Measurements from ENCODE around the gene TMEM168. TPM values are rescaled to one million over a fixed set of nuclear protein-coding genes. Genes with fewer than 3 reads are reported as not detected.
"Not testable (repeated sequence)": the region's sequence is repeated elsewhere in the genome, so short reads cannot be mapped to it uniquely, and the experiment has no call there.

Gene TMEM168
- total and polyA plus RNA-seq, 2 of the 13 experiments (the other 11 are each of a cell fraction or from before 2014, with no cell fraction given), result 8.7 to 15.7 TPM

- not testable (repeated sequence) for H3K36me3 ChIP-seq (replicated peaks in 1 of 2; ENCODE audit: control insufficient read depth in 1 of 2, insufficient read depth in 2 of 2, low read length in 2 of 2)
Measured at GRCh38 chr7:112835928-112836327, 45.7 kb upstream of the TMEM168 start.

GRCh38 chr7:112833082-112833481 is 42.9 kb upstream of the TMEM168 start:
- no TSS peak for BruUV-seq (replicated peaks)
- POLR2A ChIA-PET, result no interaction called here
- FAIRE-seq (no peak), ATAC-seq (no peak), DNase-seq (ENCODE audit: low spot score) (no peak)
- in situ Hi-C loops (cut with HindIII; ENCODE audit: extremely low pct_ligation_motif_present, low pct_unique_long_range_greater_than_20kb), result no loop called here
- H3K4me2 ChIP-seq (ENCODE audit: low read depth, low read length), result no peak overlapping the region
- H2AFZ ChIP-seq (ENCODE audit: low read length), result no peak overlapping the region
- H3K79me2 ChIP-seq (ENCODE audit: insufficient read depth, low read length), result no peaks in the 10 kb centered on the region
- H3K27me3 ChIP-seq (ENCODE audit: control insufficient read depth in 1 of 2, insufficient read depth in 2 of 2, low read length in 2 of 2), result no peaks in the 10 kb centered on the region
- WGBS (ENCODE audit: low lambda C conversion rate), result 85% methylated on average over 3 of the region's 3 CpGs
- H3K36me3 ChIP-seq (replicated peaks in 1 of 2; ENCODE audit: control insufficient read depth in 1 of 2, insufficient read depth in 2 of 2, low read length in 2 of 2), result 0 out of 5 replicates have a peak, but pooled peaks cover 0 to 9% of the 10 kb centered on the region in 2 experiments
- no peaks in the 10 kb centered on the region for H4K20me1 ChIP-seq (ENCODE audit: insufficient read depth, low read length)
- peaks cover 17% of the 10 kb centered on the region for H3K9me3 ChIP-seq (ENCODE audit: low read length)
- CTCF ChIA-PET (ENCODE audit: low intra/inter-chr PET ratio, low total read pairs), result no interaction called here
- intact Hi-C loops (cut with micrococcal nuclease; ENCODE audit: unreplicated experiment), result no loop called here
- H3K4me1 ChIP-seq (ENCODE audit: insufficient read depth, low read length), result no peaks in the 10 kb centered on the region
- no peak overlapping the region for H3K9ac ChIP-seq (ENCODE audit: insufficient read depth, low read depth, low read length)
- H3K27ac ChIP-seq (ENCODE audit: extremely low read length, insufficient read depth, low read length), result no peak overlapping the region
- no peak overlapping the region for H3K4me3 ChIP-seq (replicated peaks in 1 of 3; ENCODE audit: insufficient read depth in 1 of 3, low read depth in 2 of 3, low read length in 3 of 3)
- TF ChIP-seq ZNF737 (CRISPR knock-in tag; IDR thresholded peaks at IDR 0.05; ENCODE audit: borderline replicate concordance) (no peak), MZF1 (CRISPR knock-in tag; IDR thresholded peaks at IDR 0.05; ENCODE audit: borderline replicate concordance) (no peak), RFXANK (CRISPR knock-in tag; IDR thresholded peaks at IDR 0.05) (no peak), ZNF710 (CRISPR knock-in tag; IDR thresholded peaks at IDR 0.05; ENCODE audit: borderline replicate concordance) (no peak), JUNB (CRISPR knock-in tag; IDR thresholded peaks at IDR 0.05; ENCODE audit: borderline replicate concordance) (no peak), PAWR (CRISPR knock-in tag; IDR thresholded peaks at IDR 0.05; ENCODE audit: borderline replicate concordance) (no peak), BHLHE40 (IDR thresholded peaks at IDR 0.05; ENCODE audit: low read length) (no peak), GLMP (CRISPR knock-in tag; IDR thresholded peaks at IDR 0.05; ENCODE audit: borderline replicate concordance) (no peak), RFX3 (CRISPR knock-in tag; IDR thresholded peaks at IDR 0.05) (no peak), SRY (CRISPR knock-in tag; IDR thresholded peaks at IDR 0.05) (no peak), CREB1 (IDR thresholded peaks at IDR 0.05) (no peak), CREB1 (CRISPR knock-in tag; IDR thresholded peaks at IDR 0.05) (no peak), DBP (CRISPR knock-in tag; IDR thresholded peaks at IDR 0.05; ENCODE audit: not compliant biosample characterization) (no peak), ZNF782 (CRISPR knock-in tag; IDR thresholded peaks at IDR 0.05; ENCODE audit: borderline replicate concordance) (no peak)

More at GRCh38 chr7:112835928-112836327, 45.7 kb upstream of the TMEM168 start:
- H3K9ac ChIP-seq (ENCODE audit: insufficient read depth, low read depth, low read length); FAIRE-seq; ATAC-seq; H3K4me3 ChIP-seq (replicated peaks in 1 of 3; ENCODE audit: insufficient read depth in 1 of 3, low read depth in 2 of 3, low read length in 3 of 3); H4K20me1 ChIP-seq (ENCODE audit: insufficient read depth, low read length); H3K79me2 ChIP-seq (ENCODE audit: insufficient read depth, low read length); H3K4me2 ChIP-seq (ENCODE audit: low read depth, low read length); intact Hi-C loops (cut with micrococcal nuclease; ENCODE audit: unreplicated experiment); H3K9me3 ChIP-seq (ENCODE audit: low read length); BruUV-seq (replicated peaks); CTCF ChIA-PET (ENCODE audit: low intra/inter-chr PET ratio, low total read pairs); in situ Hi-C loops (cut with HindIII; ENCODE audit: extremely low pct_ligation_motif_present, low pct_unique_long_range_greater_than_20kb); H3K27me3 ChIP-seq (ENCODE audit: control insufficient read depth in 1 of 2, insufficient read depth in 2 of 2, low read length in 2 of 2); POLR2A ChIA-PET; H3K4me1 ChIP-seq (ENCODE audit: insufficient read depth, low read length); H2AFZ ChIP-seq (ENCODE audit: low read length); DNase-seq (ENCODE audit: low spot score); H3K27ac ChIP-seq (ENCODE audit: extremely low read length, insufficient read depth, low read length): not testable (repeated sequence)
- WGBS (ENCODE audit: low lambda C conversion rate), result 82% methylated on average over 4 of the region's 4 CpGs
